Measurements from ENCODE around the gene RBBP4. TPM values are rescaled to one million over a fixed set of nuclear protein-coding genes. Genes with fewer than 3 reads are reported as not detected.

Gene RBBP4
- total and polyA plus RNA-seq, 2 of the 8 experiments (the other 6 are each of a cell fraction or from before 2014, with no cell fraction given): 147 to 397 TPM

DNA sequence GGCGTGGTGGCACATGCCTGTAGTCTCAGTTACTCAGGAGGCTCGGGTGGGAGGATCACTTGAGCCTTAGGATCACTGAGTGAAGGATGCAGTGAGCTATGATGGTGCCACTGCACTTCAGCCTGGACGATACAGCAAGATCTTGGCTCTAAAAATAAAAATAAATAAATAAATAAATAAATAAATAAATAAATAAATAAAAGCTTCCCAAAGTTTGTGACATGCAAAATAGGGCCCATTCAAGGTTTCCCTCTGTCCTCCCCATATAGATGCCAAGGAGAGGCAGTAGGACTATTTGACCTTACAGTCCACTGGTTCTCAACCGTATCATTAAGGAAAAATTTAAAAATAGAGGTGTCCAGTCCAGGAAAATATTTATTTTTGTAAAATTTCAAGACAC lies 41.8 kb upstream of the RBBP4 start:
- no peak overlapping the region for H2BK12ac ChIP-seq (ENCODE audit: low read depth, low read length)
- H3K23ac ChIP-seq (ENCODE audit: insufficient read length): no peak overlapping the region
- H3K36me3 ChIP-seq (ENCODE audit: control insufficient read depth in 2 of 4, insufficient read depth in 4 of 4, low read length in 3 of 4): no peaks in the 10 kb centered on the region; a peak in 1 of 8 replicates
- H3K9ac ChIP-seq (replicated peaks in 1 of 4; ENCODE audit: extremely low read depth in 1 of 4, low read depth in 3 of 4, low read length in 3 of 4): no peak overlapping the region
- H2AFZ ChIP-seq (ENCODE audit: low read length): no peak overlapping the region
- H2BK15ac ChIP-seq (ENCODE audit: low read length): no peak overlapping the region
- H3K9me3 ChIP-seq (ENCODE audit: insufficient read depth in 2 of 2, low read depth in 1 of 2, low read length in 1 of 2): peaks cover 0 to 2% of the 10 kb centered on the region in 2 experiments; a peak in 1 of 4 replicates
- peaks cover 0 to 2% of the 10 kb centered on the region in 2 experiments for H4K20me1 ChIP-seq (replicated peaks in 1 of 2; ENCODE audit: control insufficient read depth in 1 of 2, insufficient read depth in 2 of 2, low read length in 2 of 2)
- H3K79me2 ChIP-seq (ENCODE audit: control insufficient read depth in 1 of 2, insufficient read depth in 2 of 2, low read length in 2 of 2): no peaks in the 10 kb centered on the region
- no peak overlapping the region for H3K27ac ChIP-seq (ENCODE audit: low read depth, low read length)
- no peak overlapping the region for H4K5ac ChIP-seq (ENCODE audit: insufficient read length, low read depth, low read length)
- DNase-seq (ENCODE audit: low read depth in 1 of 2, low spot score in 2 of 2): no peak
- no peak overlapping the region for H4K8ac ChIP-seq (ENCODE audit: extremely low read depth, insufficient read depth, low read length)
- no peak overlapping the region for H2AK5ac ChIP-seq (ENCODE audit: low read depth, low read length)
- no peak overlapping the region for H3K4ac ChIP-seq (replicated peaks; ENCODE audit: insufficient read length, low read depth, low read length)
- CTCF ChIA-PET (ENCODE audit: partially characterized antibody): interaction anchor here (1.0 to 1.7 kb wide), 3 partner anchors 33 to 140 kb away, joined by 3 read pairs; no protein-coding TSS in a partner anchor
- no peak overlapping the region for H3K4me3 ChIP-seq (ENCODE audit: extremely low read depth in 1 of 4, insufficient read depth in 2 of 4, low read depth in 3 of 4, low read length in 4 of 4)
- H3K23me2 ChIP-seq (ENCODE audit: low read depth, low read length): no peaks in the 10 kb centered on the region
- H3K27me3 ChIP-seq (replicated peaks in 1 of 4; ENCODE audit: control insufficient read depth in 3 of 4, extremely low read depth in 1 of 4, insufficient read depth in 3 of 4, low read length in 3 of 4): no peaks in the 10 kb centered on the region
- POLR2A ChIA-PET (ENCODE audit: partially characterized antibody): interaction anchor here (1.2 kb wide), 1 partner anchor 14 kb away, joined by 3 read pairs; no protein-coding TSS in a partner anchor
- no peak overlapping the region for H3K4me2 ChIP-seq (ENCODE audit: insufficient read depth in 1 of 2, low read depth in 2 of 2, low read length in 2 of 2)
- H2BK5ac ChIP-seq (ENCODE audit: low read depth, low read length): no peak overlapping the region
- H3K4me1 ChIP-seq (replicated peaks in 1 of 4; ENCODE audit: control insufficient read depth in 3 of 4, insufficient read depth in 4 of 4, low read length in 3 of 4): no peaks in the 10 kb centered on the region; a peak in 1 of 7 replicates
- H3K56ac ChIP-seq (replicated peaks; ENCODE audit: insufficient read length, low read depth, low read length): no peak overlapping the region
- FAIRE-seq: no peak
- H3K14ac ChIP-seq (ENCODE audit: insufficient read length): no peak overlapping the region
- 89% methylated on average over 4 of the region's 4 CpGs; no CpG with 5 or more reads in 1 of the 2 experiments for WGBS, 2 experiments (ENCODE audit: extremely low coverage in 1 of 2, insufficient coverage in 1 of 2, insufficient read length in 1 of 2, insufficient replicate concordance in 2 of 2, low coverage in 1 of 2, low lambda C conversion rate in 2 of 2, missing lambda C conversion rate in 1 of 2)
- H3K79me1 ChIP-seq (ENCODE audit: low read depth, low read length): no peaks in the 10 kb centered on the region
- H2BK120ac ChIP-seq (replicated peaks; ENCODE audit: low read depth, low read length): no peak overlapping the region
- H4K91ac ChIP-seq (replicated peaks; ENCODE audit: insufficient read length, low read length): no peak overlapping the region
- H3K18ac ChIP-seq (ENCODE audit: extremely low read depth, low read length): no peak overlapping the region
- H2BK20ac ChIP-seq (ENCODE audit: low read length): no peak overlapping the region
